ES-I3 (cell line): Measurements from ENCODE around the gene DSCAM.

Experiments
- H3K36me3 ChIP-seq: 2 replicates; pipeline ENCODE4 v1.6.1; 2013; ENCODE audit warnings: mild to moderate bottlenecking, low read length, control low read depth, moderate library complexity; ENCODE audit not compliant: insufficient read depth
- H3K4me1 ChIP-seq: 2 replicates; pipeline ENCODE4 v1.6.1; 2013; ENCODE audit warnings: mild to moderate bottlenecking, control low read depth, low read length; ENCODE audit not compliant: insufficient read depth
- H3K9ac ChIP-seq: 2 replicates; pipeline ENCODE4 v1.6.1; 2013; ENCODE audit warnings: low read depth, mild to moderate bottlenecking, low read length, moderate library complexity
- H3K9me3 ChIP-seq: 2 replicates; pipeline ENCODE4 v1.6.1; 2013; ENCODE audit warnings: mild to moderate bottlenecking, low read length, moderate library complexity; ENCODE audit not compliant: control insufficient read depth, insufficient read depth

DSCAM gene

DNA sequence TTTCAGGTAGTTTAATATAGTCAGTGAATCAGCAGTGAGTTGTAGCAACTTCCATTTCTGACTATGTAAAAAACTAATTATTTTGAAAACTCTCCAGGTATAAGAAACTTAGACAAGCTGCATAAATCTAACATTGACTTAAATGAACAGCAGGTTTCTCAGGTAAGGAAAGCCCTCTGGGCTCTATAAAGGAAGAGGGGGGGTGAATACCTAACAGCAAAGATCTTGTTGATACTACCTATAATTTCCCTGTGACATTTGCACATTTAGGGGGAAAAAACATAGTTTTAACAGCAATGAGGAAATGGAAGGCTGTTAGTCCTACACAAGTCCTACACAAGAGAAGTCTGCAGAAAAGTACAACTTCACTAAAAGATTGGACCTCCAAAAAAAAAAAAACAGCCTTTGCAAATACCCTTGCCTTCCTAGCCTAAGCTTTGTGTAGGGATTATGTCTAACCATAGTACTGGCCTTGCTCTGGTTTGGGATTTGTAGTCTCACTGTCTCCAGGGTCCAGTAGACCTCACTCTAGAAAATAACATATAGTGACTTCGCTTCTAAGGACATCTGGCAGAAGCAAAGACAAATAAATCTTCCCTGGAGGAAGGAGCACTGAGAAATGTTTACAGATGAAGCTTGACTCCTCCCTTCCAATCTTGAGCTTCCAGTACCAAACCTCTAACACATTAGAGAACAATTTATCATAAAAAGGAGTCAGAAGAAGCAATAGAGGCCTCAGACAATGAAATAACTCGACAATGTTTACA is 459.8 kb downstream of the DSCAM start:
- Histone ChIP-seq H3K36me3 (no peaks in the 10 kb centered on the region), H3K9ac (no peak overlapping the region), H3K9me3 (no peaks in the 10 kb centered on the region), H3K4me1 (peaks cover 4% of the 10 kb centered on the region; the same call in 1 of the 2 replicates)

DNA sequence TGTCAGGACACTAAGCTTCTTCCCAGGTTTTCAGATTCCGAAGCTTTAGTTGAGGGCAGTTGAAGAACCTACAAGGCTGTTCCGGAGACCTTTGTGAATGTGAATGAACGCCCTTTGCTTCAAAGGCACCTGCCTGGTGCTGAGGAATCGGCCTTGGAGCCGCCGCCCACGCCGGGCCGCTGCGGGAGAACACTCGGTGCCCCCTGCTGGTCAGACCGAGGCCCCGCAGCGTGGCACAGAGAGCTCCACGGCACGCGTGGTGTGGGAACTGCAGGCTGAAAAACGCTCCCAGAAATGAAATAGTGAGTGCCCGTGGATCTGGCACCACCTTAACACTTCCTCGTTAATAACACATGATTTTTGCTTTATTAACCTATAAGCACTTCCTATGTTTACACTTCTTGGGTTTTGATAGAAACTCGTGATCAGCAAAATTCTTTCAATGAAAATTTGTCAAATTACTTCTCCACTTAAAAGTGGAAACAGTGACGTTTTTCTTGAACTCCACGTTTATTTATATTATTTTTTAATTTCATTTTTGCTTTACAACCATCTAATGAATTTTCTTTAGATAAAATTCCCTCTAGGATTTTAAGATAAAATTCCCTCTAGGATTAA is 460.6 kb downstream of the DSCAM start:
- no peak overlapping the region for H3K9ac ChIP-seq
- no peaks in the 10 kb centered on the region for H3K9me3 ChIP-seq
- no peaks in the 10 kb centered on the region for H3K36me3 ChIP-seq
- peaks cover 4% of the 10 kb centered on the region; the same call in 1 of the 2 replicates for H3K4me1 ChIP-seq

DNA sequence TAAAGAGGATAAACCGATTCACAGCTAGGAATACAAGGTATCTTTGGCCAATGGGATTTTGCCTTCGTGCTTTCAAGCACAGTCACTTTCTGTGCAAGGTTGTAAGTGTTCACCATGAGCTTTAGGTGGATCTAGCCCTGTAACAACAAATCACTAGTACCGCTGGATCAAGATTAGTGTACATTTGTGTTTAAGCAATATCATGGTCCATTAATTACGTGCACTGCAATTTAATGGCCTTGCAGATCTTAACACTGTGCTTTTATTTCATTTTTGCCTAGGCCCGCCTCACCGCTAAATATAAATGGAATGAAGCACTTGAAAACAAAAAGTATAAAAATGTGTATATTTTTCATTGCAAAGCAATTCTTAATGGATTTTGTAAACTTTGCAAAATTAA is 461.1 kb downstream of the DSCAM start:
- peaks cover 4% of the 10 kb centered on the region; the same call in 1 of the 2 replicates for H3K4me1 ChIP-seq
- no peak overlapping the region for H3K9ac ChIP-seq
- H3K36me3 ChIP-seq = no peaks in the 10 kb centered on the region
- H3K9me3 ChIP-seq = no peaks in the 10 kb centered on the region

DNA sequence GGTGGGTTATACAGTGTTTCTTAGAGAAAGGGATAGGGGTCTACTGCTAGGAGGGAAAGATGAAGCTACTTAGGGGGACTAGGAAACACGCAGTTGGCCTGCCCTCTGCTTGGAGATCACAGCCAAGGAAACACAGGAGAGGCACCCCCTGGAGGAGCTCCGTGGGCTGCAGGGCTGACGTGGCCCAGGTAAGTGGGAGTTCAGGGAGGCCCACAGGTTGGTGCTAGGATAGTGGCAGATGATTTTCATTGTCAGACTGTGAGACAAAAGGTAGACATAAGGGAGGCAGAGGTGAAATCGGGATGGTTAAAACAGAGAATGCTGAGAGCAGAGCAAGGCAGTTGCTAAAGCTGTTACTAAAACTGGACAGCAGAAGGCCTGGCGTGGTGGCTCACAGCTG is 463.0 kb downstream of the DSCAM start:
- H3K9ac ChIP-seq = no peak overlapping the region
- peaks cover 4% of the 10 kb centered on the region; the same call in 1 of the 2 replicates for H3K4me1 ChIP-seq
- no peaks in the 10 kb centered on the region for H3K36me3 ChIP-seq

DNA sequence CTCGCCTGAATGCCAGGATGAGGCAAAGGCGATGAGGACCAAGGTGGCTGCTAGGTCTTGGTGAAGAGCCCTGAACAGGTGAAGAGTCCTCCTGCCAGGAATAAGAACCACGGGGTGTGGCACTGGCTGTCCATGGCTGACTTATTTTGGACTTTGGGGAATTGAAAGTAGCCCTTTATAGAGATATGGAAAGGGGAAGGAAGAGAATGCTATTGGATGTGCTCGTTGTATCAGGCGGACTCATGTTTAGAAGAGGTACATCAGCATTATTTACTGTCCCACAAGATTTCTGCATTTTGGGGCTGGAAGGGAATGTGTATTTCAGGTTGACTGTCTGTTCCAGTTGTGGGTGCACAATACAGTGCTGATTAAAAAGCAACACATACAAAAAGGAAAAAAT is 465.8 kb downstream of the DSCAM start:
- Histone ChIP-seq H3K36me3 (no peaks in the 10 kb centered on the region), H3K9me3 (no peaks in the 10 kb centered on the region), H3K9ac (no peak overlapping the region), H3K4me1 (peaks cover 4% of the 10 kb centered on the region; the same call in 1 of the 2 replicates)

More for the DNA sequence above, 463.0 kb downstream of the DSCAM start:
- H3K9me3 ChIP-seq = no peaks in the 10 kb centered on the region

DNA sequence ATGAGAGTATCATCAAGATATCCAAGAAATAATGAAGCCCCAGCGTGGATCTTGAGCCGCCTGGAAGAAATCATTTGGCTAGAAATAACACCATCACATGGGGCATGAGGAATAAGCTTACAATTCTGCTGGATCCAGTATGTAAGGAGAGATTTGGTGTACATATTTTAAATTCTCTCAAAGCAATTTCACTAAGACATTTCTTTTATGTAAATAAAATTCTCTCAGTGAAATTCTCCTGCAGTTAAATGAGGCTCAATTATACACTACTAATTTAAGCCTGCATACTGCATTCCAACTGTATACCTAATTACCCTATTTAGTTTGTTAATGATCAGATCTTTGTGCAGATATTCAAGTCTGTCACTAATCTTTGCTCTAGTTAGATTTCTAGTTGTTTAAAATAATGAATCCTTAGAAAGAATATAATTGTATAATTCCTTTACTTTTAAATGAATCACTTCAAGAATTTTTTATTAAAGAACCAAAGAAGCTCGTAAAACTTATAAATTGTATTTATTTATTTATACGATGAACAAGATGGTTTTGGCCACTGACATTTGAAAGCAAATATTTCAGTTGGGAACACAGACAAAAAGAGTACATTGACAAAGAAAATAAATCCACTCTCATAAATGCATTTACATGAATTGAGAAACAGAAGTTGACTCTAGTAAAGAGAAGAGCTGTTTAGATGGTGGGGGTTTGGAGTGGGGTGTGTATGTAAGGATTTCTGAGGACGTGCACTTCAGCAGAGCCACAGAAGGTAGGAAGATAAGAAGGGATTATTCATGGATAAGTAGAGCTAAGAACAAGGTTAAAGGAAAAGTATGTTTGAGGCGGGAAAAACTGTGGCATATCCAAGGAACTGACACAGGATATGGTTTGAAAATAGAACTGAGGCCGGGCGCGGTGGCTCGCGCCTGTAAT is 466.8 kb downstream of the DSCAM start:
- H3K36me3 ChIP-seq = no peaks in the 10 kb centered on the region
- no peak overlapping the region for H3K9ac ChIP-seq
- H3K4me1 ChIP-seq = no peaks in the 10 kb centered on the region
- H3K9me3 ChIP-seq = no peaks in the 10 kb centered on the region

DNA sequence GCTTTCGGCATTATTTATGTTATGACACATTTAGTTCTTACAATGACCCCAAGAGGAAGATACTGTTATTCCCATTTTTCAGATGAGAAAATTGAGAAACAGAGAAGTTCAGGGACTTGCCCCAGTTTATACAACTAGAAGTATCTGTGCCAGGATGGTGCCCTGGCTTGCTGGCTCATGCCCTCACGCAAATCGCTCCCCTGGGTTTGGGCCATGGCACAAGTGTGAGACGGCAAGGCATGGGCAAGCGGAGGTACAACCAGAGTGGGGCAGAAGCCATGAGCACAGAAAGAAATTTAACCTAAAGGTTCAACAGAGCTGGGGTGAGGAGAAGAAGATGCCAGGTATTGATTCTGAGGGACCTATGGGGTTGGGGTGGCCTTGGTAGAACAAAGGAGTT is 469.8 kb downstream of the DSCAM start:
- H3K9me3 ChIP-seq = no peaks in the 10 kb centered on the region; the same call in 1 of the 2 replicates
- no peak overlapping the region for H3K9ac ChIP-seq
- no peaks in the 10 kb centered on the region for H3K4me1 ChIP-seq
- no peaks in the 10 kb centered on the region for H3K36me3 ChIP-seq

DNA sequence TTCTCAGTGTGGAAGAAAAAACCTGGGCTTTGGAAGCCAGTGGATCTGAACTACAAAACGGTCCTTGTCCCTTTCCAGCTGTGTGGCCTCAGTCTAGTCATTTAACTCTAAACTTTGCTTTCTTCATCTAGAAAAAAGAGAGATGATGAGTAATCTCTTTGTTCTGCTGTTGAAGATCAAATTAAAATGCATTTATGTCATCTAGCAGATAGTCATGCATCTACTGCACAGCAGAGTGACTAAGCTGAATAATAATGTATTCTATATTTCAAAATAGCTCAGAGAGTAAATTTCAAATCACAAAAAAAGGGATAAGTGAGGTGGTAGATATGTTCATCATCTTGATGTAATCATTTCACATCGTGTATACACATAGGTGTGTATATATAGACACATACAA is 473.2 kb downstream of the DSCAM start:
- Histone ChIP-seq H3K9me3 (no peaks in the 10 kb centered on the region; the same call in 1 of the 2 replicates), H3K4me1 (no peaks in the 10 kb centered on the region), H3K36me3 (no peaks in the 10 kb centered on the region), H3K9ac (no peak overlapping the region)

DNA sequence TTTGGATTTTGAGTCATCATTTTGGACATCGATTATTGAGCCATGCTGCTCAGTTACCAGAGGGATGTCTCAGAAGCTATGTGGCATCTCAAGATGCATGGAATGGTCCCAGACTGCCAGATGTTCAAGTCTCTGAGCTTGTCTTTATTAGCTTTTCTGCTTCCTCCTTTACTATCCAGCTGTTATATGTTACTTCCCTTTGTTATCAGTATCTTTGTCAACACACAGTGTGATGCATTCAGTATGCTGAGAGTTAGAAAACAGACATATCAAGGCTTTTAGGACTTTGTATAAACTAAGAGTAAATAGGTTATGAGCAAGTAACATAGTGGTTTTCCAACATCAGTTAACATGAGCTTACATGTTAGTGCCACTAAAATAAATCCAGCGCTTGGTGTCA is 474.5 kb downstream of the DSCAM start:
- Histone ChIP-seq H3K9me3 (no peaks in the 10 kb centered on the region; the same call in 1 of the 2 replicates), H3K36me3 (no peaks in the 10 kb centered on the region), H3K4me1 (no peaks in the 10 kb centered on the region), H3K9ac (no peak overlapping the region)

DNA sequence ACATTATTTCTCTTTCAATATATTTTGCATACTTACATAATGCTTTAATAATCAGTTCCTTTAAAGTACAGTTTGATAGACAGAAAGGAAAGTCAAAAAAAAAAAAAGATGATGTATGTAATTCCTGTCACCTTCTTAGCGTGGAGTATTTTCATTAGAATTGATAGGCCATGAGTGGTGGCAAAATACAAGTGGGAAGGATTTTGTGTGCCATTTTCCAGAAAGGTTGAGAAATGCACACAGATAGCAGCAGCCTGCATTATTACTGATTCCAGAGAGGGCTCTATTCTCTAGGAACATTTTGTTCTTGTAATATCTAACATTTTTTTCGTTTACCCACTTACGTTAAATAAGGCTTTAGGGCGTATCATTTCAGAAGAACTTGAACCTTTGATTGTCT is 475.6 kb downstream of the DSCAM start:
- no peak overlapping the region for H3K9ac ChIP-seq
- no peaks in the 10 kb centered on the region for H3K4me1 ChIP-seq
- H3K36me3 ChIP-seq = no peaks in the 10 kb centered on the region
- no peaks in the 10 kb centered on the region; the same call in 1 of the 2 replicates for H3K9me3 ChIP-seq

DNA sequence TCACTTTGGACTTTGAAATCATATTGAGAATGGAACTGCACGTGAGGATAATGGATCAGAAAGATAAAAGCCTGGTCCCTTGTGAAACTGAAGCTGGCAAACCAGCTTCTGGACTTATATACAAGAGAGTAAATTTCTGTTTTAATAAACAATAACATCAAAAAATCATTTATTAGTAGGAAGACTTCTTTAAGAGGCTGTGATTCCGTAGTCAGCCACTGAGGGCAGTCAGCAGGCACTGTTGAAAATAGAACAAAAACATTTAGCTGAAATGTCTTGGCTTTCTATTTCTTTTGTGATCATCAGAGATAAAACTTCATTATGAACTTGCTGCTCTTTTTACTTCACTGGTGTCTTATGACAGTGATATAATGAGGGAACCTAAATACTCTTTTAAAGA is 490.3 kb downstream of the DSCAM start:
- Histone ChIP-seq H3K36me3 (no peaks in the 10 kb centered on the region), H3K9ac (no peak overlapping the region), H3K9me3 (no peaks in the 10 kb centered on the region), H3K4me1 (no peaks in the 10 kb centered on the region)

DNA sequence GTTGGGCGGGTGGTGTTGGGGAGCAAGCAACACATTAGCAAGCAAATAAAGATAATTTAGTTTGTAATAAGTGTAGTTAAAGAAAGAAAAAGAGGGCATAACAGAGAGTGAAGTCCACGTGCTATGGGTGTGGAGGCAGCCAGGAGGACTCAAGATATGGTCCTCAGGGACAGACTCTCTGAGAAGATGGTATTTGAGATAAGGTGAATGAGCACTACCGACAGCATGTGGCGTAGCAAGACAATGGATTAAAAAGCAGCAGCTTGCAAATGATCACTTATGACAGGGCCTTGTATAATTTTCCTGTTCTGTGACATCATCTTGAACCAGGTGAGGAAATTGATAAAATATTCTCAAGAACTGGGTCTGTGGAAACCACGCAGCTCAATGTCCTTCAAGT is 491.9 kb downstream of the DSCAM start:
- no peaks in the 10 kb centered on the region for H3K36me3 ChIP-seq

DNA sequence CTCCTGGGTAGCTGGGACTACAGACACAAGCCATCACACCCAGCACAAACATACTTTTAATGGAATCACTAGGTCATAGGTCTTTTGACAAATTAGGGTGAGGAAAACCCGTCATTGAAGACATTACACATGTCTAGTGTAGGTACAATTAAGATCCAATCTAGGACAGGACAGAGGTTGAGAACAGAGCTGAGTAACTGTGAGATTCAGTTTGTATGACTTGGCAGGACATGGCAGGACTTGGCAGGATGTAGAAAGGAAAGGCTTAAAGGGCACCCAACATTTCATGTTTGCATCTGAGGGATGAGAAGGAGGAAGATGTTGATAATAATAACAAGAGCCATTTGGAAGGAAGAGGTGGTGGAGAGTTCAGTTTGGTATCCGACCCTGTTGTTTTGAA is 496.0 kb downstream of the DSCAM start:
- Histone ChIP-seq H3K36me3 (no peaks in the 10 kb centered on the region), H3K9ac (no peak overlapping the region), H3K4me1 (no peaks in the 10 kb centered on the region), H3K9me3 (no peaks in the 10 kb centered on the region)

More for the DNA sequence above, 491.9 kb downstream of the DSCAM start:
- Histone ChIP-seq H3K9ac (no peak overlapping the region), H3K9me3 (no peaks in the 10 kb centered on the region), H3K4me1 (no peaks in the 10 kb centered on the region)

DNA sequence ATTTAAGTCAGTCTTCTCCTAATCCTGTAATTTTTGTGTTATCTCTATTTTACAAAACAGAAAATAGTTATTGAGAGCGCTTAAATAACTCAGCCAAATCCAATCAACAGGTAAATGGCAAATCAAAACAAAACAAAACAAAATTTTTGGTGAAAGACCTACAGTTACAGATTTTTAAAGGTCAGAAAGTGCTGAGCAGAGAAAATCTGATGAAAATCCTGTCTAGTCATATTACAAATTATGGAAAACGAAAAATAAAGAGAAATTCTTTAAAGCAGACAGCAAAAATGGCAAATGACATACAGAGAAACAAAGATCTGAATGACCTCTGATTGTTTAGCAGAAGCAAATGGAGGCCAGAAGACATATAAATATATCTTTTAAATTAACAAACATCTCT is 497.4 kb downstream of the DSCAM start:
- Histone ChIP-seq H3K36me3 (no peaks in the 10 kb centered on the region), H3K9ac (no peak overlapping the region), H3K9me3 (no peaks in the 10 kb centered on the region), H3K4me1 (no peaks in the 10 kb centered on the region)
